ENCODE results near the gene EMILIN1. TPM values are rescaled to one million over a fixed set of nuclear protein-coding genes. Genes with fewer than 3 reads are reported as not detected.

Gene EMILIN1
- total and polyA plus RNA-seq, 2 of the 4 experiments (the other 2 are of a cell fraction), result 26.5 to 95.6 TPM

DNA sequence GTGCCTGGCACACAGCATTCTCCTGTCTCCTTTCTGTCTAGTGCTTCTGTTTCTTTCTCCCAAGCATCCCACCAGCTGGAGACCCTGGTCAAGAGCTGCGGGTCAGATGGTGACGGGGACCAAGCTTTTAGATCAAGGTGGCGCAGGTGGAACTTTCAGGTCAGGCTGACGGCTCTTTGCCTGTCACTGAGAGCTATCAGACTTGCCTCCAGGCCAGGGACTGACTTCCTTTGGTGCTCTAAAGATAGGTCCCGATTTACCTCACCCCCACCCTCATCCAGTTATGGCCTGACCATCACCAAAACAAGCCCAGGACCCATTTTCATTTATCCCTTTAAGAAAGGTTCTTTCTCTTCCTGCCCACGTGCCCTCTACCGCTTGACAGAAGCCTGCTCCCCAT, 1.2 kb upstream of the EMILIN1 start:
- no peak overlapping the region for H3K56ac ChIP-seq (ENCODE audit: extremely low read depth, insufficient read depth, low read length)
- no peaks in the 10 kb centered on the region for H3K27me3 ChIP-seq (ENCODE audit: control insufficient read depth, insufficient read depth, low read length)
- peak overlapping the region; percentile 11; the same call in 1 of the 2 replicates for H3K18ac ChIP-seq (ENCODE audit: low read depth, low read length)
- CTCF ChIA-PET, result interaction anchor here (0.5 to 1.3 kb wide), 2 partner anchors 231 to 1319 kb away, joined by 3 read pairs; no protein-coding TSS in a partner anchor
- peaks cover 15% of the 10 kb centered on the region; the same call in 1 of the 2 replicates for H3K9me1 ChIP-seq (ENCODE audit: insufficient read depth, low read length)
- peaks cover 13% of the 10 kb centered on the region; the same call in 1 of the 2 replicates for H3K36me3 ChIP-seq (ENCODE audit: control insufficient read depth, insufficient read depth, low read length)
- POLR2A ChIA-PET (ENCODE audit: unreplicated experiment), result interaction anchor here (0.5 kb wide), 1 partner anchor 350 kb away, joined by 3 read pairs; no protein-coding TSS in a partner anchor
- H2BK20ac ChIP-seq (ENCODE audit: low read depth, low read length), result peak overlapping the region; percentile 59
- H2BK120ac ChIP-seq (ENCODE audit: low read depth, low read length), result peak overlapping the region; percentile 79
- peak overlapping the region; percentile 73 for H3K4ac ChIP-seq (ENCODE audit: low read depth, low read length)
- H3K9ac ChIP-seq (ENCODE audit: low read depth, low read length), result no peak overlapping the region
- no peak overlapping the region for H2AFZ ChIP-seq (replicated peaks; ENCODE audit: low read length, poor library complexity)
- DNase-seq (no peak), ATAC-seq (ENCODE audit: low read depth) (no peak)
- H3K4me1 ChIP-seq (ENCODE audit: control insufficient read depth, insufficient read depth, low read length), result peaks cover 36% of the 10 kb centered on the region
- WGBS, 2 experiments (ENCODE audit: extremely low coverage in 2 of 2, insufficient read length in 1 of 2), result 100% methylated on average over 3 of the region's 7 CpGs; no CpG with 5 or more reads in 1 of the 2 experiments
- peaks cover 14% of the 10 kb centered on the region for H4K20me1 ChIP-seq (ENCODE audit: insufficient read depth, low read length)
- peak overlapping the region; percentile 37 for H4K91ac ChIP-seq (ENCODE audit: insufficient read depth, low read depth, low read length)
- H3K23ac ChIP-seq (ENCODE audit: low read depth, low read length), result peak overlapping the region; percentile 17; the same call in 1 of the 2 replicates
- peak overlapping the region; percentile 11; the same call in 1 of the 2 replicates for H4K5ac ChIP-seq (ENCODE audit: low read depth, low read length)
- H3K14ac ChIP-seq (replicated peaks; ENCODE audit: low read depth, low read length), result peak overlapping the region; percentile 29
- TF ChIP-seq CEBPB (IDR thresholded peaks at IDR 0.05; ENCODE audit: low read depth, low read length) (no peak), FOS (IDR thresholded peaks at IDR 0.05; ENCODE audit: low read depth, low read length) (no peak), MAZ (IDR thresholded peaks at IDR 0.05; ENCODE audit: borderline replicate concordance, low read depth, low read length) (no peak), MXI1 (IDR thresholded peaks at IDR 0.05; ENCODE audit: borderline replicate concordance, low read depth, low read length) (no peak), BHLHE40 (IDR thresholded peaks at IDR 0.05; ENCODE audit: low read depth, low read length) (no peak), CHD1 (IDR thresholded peaks at IDR 0.05; ENCODE audit: low read depth, low read length) (no peak), MAFK (IDR thresholded peaks at IDR 0.05; ENCODE audit: low read depth, low read length) (no peak), POLR2A (IDR thresholded peaks at IDR 0.05; ENCODE audit: low read depth, low read length) (no peak), NFE2L2 (IDR thresholded peaks at IDR 0.05; ENCODE audit: low read depth, low read length) (no peak), RFX5 (IDR thresholded peaks at IDR 0.05; ENCODE audit: low read depth, low read length) (no peak), SMC3 (IDR thresholded peaks at IDR 0.05; ENCODE audit: low read depth, low read length) (no peak), RCOR1 (IDR thresholded peaks at IDR 0.05; ENCODE audit: insufficient replicate concordance, low read length) (no peak), RAD21 (IDR thresholded peaks at IDR 0.05; ENCODE audit: low read length) (no peak), CTCF (conservative IDR thresholded peaks at IDR 0.05; ENCODE audit: low read depth, low read length) (no peak)
- TF ChIP-seq, protein P1, sequence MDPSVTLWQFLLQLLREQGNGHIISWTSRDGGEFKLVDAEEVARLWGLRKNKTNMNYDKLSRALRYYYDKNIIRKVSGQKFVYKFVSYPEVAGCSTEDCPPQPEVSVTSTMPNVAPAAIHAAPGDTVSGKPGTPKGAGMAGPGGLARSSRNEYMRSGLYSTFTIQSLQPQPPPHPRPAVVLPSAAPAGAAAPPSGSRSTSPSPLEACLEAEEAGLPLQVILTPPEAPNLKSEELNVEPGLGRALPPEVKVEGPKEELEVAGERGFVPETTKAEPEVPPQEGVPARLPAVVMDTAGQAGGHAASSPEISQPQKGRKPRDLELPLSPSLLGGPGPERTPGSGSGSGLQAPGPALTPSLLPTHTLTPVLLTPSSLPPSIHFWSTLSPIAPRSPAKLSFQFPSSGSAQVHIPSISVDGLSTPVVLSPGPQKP (IDR thresholded peaks at IDR 0.05; ENCODE audit: borderline replicate concordance, low read depth, low read length), result no peak
- TF ChIP-seq, protein P2, sequence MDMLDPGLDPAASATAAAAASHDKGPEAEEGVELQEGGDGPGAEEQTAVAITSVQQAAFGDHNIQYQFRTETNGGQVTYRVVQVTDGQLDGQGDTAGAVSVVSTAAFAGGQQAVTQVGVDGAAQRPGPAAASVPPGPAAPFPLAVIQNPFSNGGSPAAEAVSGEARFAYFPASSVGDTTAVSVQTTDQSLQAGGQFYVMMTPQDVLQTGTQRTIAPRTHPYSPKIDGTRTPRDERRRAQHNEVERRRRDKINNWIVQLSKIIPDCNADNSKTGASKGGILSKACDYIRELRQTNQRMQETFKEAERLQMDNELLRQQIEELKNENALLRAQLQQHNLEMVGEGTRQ (IDR thresholded peaks at IDR 0.05; ENCODE audit: low read depth, low read length), result no peak
- H3K27ac ChIP-seq (ENCODE audit: insufficient read depth, low read length), result 0 out of 2 replicates have a peak overlapping the region, but pooled peaks have one; percentile 2
- no peaks in the 10 kb centered on the region for H3K9me3 ChIP-seq (ENCODE audit: control insufficient read depth, insufficient read depth, low read length)
- H4K8ac ChIP-seq (ENCODE audit: low read depth in 2 of 2, low read length in 2 of 2), result peak overlapping the region in 1 of 2 experiments; percentile 70; a peak in 2 of 4 replicates
- peak overlapping the region; percentile 2 for H2BK5ac ChIP-seq (ENCODE audit: low read depth, low read length, poor library complexity, severe bottlenecking)
- H3K79me1 ChIP-seq (ENCODE audit: low read depth in 1 of 2, low read length in 2 of 2), result peaks cover 3 to 39% of the 10 kb centered on the region in 2 experiments; a peak in 3 of 4 replicates
- in situ Hi-C loops (cut with MboI; ENCODE audit: low sequenced_read_pairs), result no loop called here
- peak overlapping the region; percentile 73 for H2AK9ac ChIP-seq (replicated peaks; ENCODE audit: low read depth, low read length, poor library complexity)
- H3K4me2 ChIP-seq (ENCODE audit: low read depth, low read length), result no peak overlapping the region
- intact Hi-C loops (cut with micrococcal nuclease), result no loop called here
- no TSS peak for BruUV-seq (replicated peaks)
- no peak overlapping the region for H3K4me3 ChIP-seq (ENCODE audit: insufficient read depth, low read depth, low read length)
- dilution Hi-C loops (cut with HindIII; ENCODE audit: low sequenced_read_pairs, unreplicated experiment), result no loop called here
- peak overlapping the region; percentile 78; the same call in 2 of the 3 replicates for H2BK15ac ChIP-seq (ENCODE audit: low read depth, low read length)
- H2AK5ac ChIP-seq (ENCODE audit: low read depth, low read length), result peak overlapping the region; percentile 96

All from IMR-90 (cell line).